Activated gamma-delta T cell treated with Interleukin-2 at 50 U/mL for 16 hours (primary cell): ENCODE results near the gene THBS4.

Source experiments
- DNase-seq: peaks from one replicate; pipeline ENCODE4 v3.0.0-alpha.2; 2020

The THBS4 gene

DNA sequence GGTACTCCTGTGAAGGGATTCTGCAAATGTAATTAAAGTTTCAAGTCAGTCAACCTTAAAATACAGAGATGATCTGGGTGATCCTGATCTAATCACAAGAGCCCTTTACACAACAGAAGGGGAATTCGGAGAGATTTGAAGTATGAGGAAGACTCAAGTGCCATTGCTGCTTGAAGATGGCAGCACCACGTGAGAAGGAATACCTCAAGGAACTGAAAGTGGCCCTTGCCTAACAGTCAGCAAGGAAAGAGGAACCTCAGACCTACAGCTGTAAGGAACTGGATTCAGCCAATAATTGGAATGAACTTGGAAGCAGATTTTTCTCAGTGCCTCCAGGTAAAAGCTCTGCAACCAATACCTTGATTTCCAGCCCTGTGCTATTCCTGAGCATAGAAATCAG, 87.4 kb downstream of the THBS4 start:
- no peak for DNase-seq

- no peak for DNase-seq
Measured at GRCh38 chr5:80124121-80124918, 89.2 kb downstream of the THBS4 start.

GRCh38 chr5:80125022-80125961, 90.1 kb downstream of the THBS4 start:
- DNase-seq = no peak

DNA sequence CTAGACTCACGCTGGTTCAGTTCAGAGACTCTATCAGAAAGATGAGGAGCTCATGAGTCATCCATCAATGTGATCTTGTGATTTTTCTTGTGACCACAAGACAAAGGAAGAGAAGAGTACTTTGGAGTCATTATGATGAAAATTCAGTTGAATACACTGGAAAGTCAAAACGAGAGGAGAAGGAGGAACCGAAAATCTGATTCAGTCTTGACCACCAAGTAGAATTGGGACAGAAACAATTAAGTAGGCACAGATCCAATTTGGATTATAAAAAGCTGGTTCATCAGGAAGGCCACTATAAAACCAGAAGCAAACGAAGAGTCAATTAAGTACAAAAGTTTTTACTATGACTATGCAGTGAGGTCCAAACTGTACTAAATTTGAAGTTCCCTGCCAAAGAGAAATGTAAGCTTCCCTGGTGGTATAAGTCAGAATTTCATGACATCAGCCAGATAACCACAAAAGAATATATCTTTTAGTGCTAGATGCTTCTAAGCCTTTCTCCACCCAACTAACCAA, 90.9 kb downstream of the THBS4 start:
- DNase-seq = no peak

- no peak for DNase-seq
Measured at GRCh38 chr5:80127116-80127552, 92.0 kb downstream of the THBS4 start.

GRCh38 chr5:80128141-80128540, 93.0 kb downstream of the THBS4 start:
- no peak for DNase-seq

- no peak for DNase-seq
Measured at GRCh38 chr5:80129146-80129545, 94.0 kb downstream of the THBS4 start.
